HEK293 (cell line): ENCODE measurements around the gene CLSTN1.

Experiments
- CTCF ChIA-PET: fragments of 350-600 bp; formaldehyde crosslinking; extraction: SDS; loops from one replicate; lab custom pipeline; 2021; ENCODE audit warnings: antibody characterized with exemption; lab: Yijun Ruan, JAX
- POLR2A ChIA-PET: fragments of 300-600 bp; formaldehyde crosslinking; extraction: SDS; loops from one replicate; lab custom pipeline; 2020; ENCODE audit warnings: antibody characterized with exemption, inconsistent platforms; lab: Yijun Ruan, JAX
- H3K27ac ChIP-seq: fragments of 200-500 bp; sonication (Bioruptor generic); 2 replicates; pipeline ENCODE4 v1.5.1; 2014; ENCODE audit warnings: low read depth, low read length, control low read depth, inconsistent platforms; ENCODE audit errors: extremely low read depth
- H3K36me3 ChIP-seq, 2 experiments: fragments of 200-500 bp in 1 of 2; sonication (Bioruptor generic) in 1 of 2; 1 replicate in 1 of 2; 2 replicates in 1 of 2; pipeline ENCODE4 v1.5.1; 2014 to 2017; ENCODE audit warnings: inconsistent platforms in 2 of 2, low read length in 2 of 2; ENCODE audit not compliant: control insufficient read depth in 2 of 2, insufficient read depth in 1 of 2
- H3K4me1 ChIP-seq: fragments of 200-500 bp; sonication (Bioruptor generic); 2 replicates; pipeline ENCODE4 v1.5.1; 2014; ENCODE audit warnings: mild to moderate bottlenecking, low read length, inconsistent platforms; ENCODE audit not compliant: control insufficient read depth, insufficient read depth
- H3K4me3 ChIP-seq: 2 replicates; pipeline ENCODE4 v1.5.1; 2011; ENCODE audit warnings: low read depth, mild to moderate bottlenecking, control low read depth, low read length, moderate library complexity
- H3K9me3 ChIP-seq: fragments of 200-500 bp; sonication (Bioruptor generic); 2 replicates; pipeline ENCODE4 v1.5.1; 2014; ENCODE audit warnings: low read depth, low read length, inconsistent platforms; ENCODE audit not compliant: control insufficient read depth, insufficient read depth
- GLI4 ChIP-seq: fragments of 450-650 bp; formaldehyde crosslinking; IDR thresholded peaks from 2 replicates; pipeline ENCODE4 v1.5.1; 2016; ENCODE audit warnings: missing biosample characterization, missing genetic modification characterization
- IKZF3 ChIP-seq: fragments of 450-650 bp; IDR thresholded peaks from 2 replicates; pipeline ENCODE4 v1.5.0; 2018; ENCODE audit warnings: missing biosample characterization, mild to moderate bottlenecking, missing genetic modification characterization, moderate library complexity
- KLF17 ChIP-seq: fragments of 450-650 bp; formaldehyde crosslinking; IDR thresholded peaks from 2 replicates; pipeline ENCODE4 v1.5.1; 2016; ENCODE audit warnings: missing biosample characterization, missing genetic modification characterization
- MEIS1 ChIP-seq: sonication (generic); formaldehyde crosslinking; IDR thresholded peaks from 2 replicates; pipeline ENCODE4 v1.8.1; 2022; ENCODE audit warnings: missing genetic modification reagents, mild to moderate bottlenecking, borderline replicate concordance
- MZF1 ChIP-seq: fragments of 450-650 bp; formaldehyde crosslinking; IDR thresholded peaks from 2 replicates; pipeline ENCODE4 v1.5.1; 2017; ENCODE audit warnings: missing biosample characterization, missing genetic modification characterization, borderline replicate concordance
- SALL2 ChIP-seq: fragments of 450-650 bp; formaldehyde crosslinking; IDR thresholded peaks from 2 replicates; pipeline ENCODE4 v1.5.0; 2017; ENCODE audit warnings: missing biosample characterization, mild to moderate bottlenecking, missing genetic modification characterization, borderline replicate concordance
- SCRT1 ChIP-seq: fragments of 450-650 bp; formaldehyde crosslinking; IDR thresholded peaks from 2 replicates; pipeline ENCODE4 v1.5.1; 2016; ENCODE audit warnings: missing biosample characterization, missing genetic modification characterization, borderline replicate concordance
- SCRT2 ChIP-seq: fragments of 450-650 bp; formaldehyde crosslinking; IDR thresholded peaks from 2 replicates; pipeline ENCODE4 v1.5.1; 2016; ENCODE audit warnings: missing biosample characterization, missing genetic modification characterization
- SP3 ChIP-seq: fragments of 450-650 bp; formaldehyde crosslinking; IDR thresholded peaks from 2 replicates; pipeline ENCODE4 v1.5.1; 2016; ENCODE audit warnings: missing biosample characterization, missing genetic modification characterization
- SP7 ChIP-seq: fragments of 450-650 bp; formaldehyde crosslinking; IDR thresholded peaks from 2 replicates; pipeline ENCODE4 v1.5.1; 2016; ENCODE audit warnings: missing biosample characterization, missing genetic modification characterization
- TCF7L2 ChIP-seq: IDR thresholded peaks from 2 replicates; pipeline ENCODE4 v1.6.1; 2011; ENCODE audit warnings: low read depth, mild to moderate bottlenecking, inconsistent platforms, low read length, moderate library complexity, borderline replicate concordance
- WT1 ChIP-seq: fragments of 450-650 bp; formaldehyde crosslinking; IDR thresholded peaks from 2 replicates; pipeline ENCODE4 v1.5.1; 2016; ENCODE audit warnings: missing biosample characterization, missing genetic modification characterization
- ZBTB7A ChIP-seq: fragments of 450-650 bp; formaldehyde crosslinking; IDR thresholded peaks from 2 replicates; pipeline ENCODE4 v1.5.1; 2016; ENCODE audit warnings: low read depth, missing biosample characterization, missing genetic modification characterization
- ZFHX2 ChIP-seq: fragments of 450-650 bp; formaldehyde crosslinking; conservative IDR thresholded peaks from 2 replicates; pipeline ENCODE4 v1.5.1; 2016; ENCODE audit warnings: missing biosample characterization, missing genetic modification characterization
- ZFP3 ChIP-seq: fragments of 450-650 bp; formaldehyde crosslinking; IDR thresholded peaks from 2 replicates; pipeline ENCODE4 v1.5.1; 2016; ENCODE audit warnings: low read depth, missing biosample characterization, missing genetic modification characterization
- ZNF157 ChIP-seq: fragments of 450-650 bp; formaldehyde crosslinking; IDR thresholded peaks from 2 replicates; pipeline ENCODE4 v1.5.1; 2016; ENCODE audit warnings: missing biosample characterization, missing genetic modification characterization
- ZNF324 ChIP-seq: fragments of 450-650 bp; formaldehyde crosslinking; IDR thresholded peaks from 2 replicates; pipeline ENCODE4 v1.5.1; 2016; ENCODE audit warnings: missing biosample characterization, missing genetic modification characterization
- ZNF391 ChIP-seq: fragments of 450-650 bp; formaldehyde crosslinking; IDR thresholded peaks from 2 replicates; pipeline ENCODE4 v1.5.1; 2016; ENCODE audit warnings: low read depth, missing biosample characterization, missing genetic modification characterization, borderline replicate concordance
- ZNF433 ChIP-seq: fragments of 450-650 bp; formaldehyde crosslinking; IDR thresholded peaks from 2 replicates; pipeline ENCODE4 v1.5.1; 2016; ENCODE audit warnings: missing biosample characterization, missing genetic modification characterization, low read depth
- ZNF529 ChIP-seq: fragments of 450-650 bp; formaldehyde crosslinking; IDR thresholded peaks from 2 replicates; pipeline ENCODE4 v1.5.1; 2017; ENCODE audit warnings: missing genetic modification characterization, missing biosample characterization; ENCODE audit not compliant: insufficient replicate concordance
- ZNF600 ChIP-seq: fragments of 450-650 bp; formaldehyde crosslinking; IDR thresholded peaks from 2 replicates; pipeline ENCODE4 v1.5.1; 2016; ENCODE audit warnings: missing biosample characterization, missing genetic modification characterization
- ZNF626 ChIP-seq: fragments of 450-650 bp; sonication (Bioruptor Pico); formaldehyde crosslinking; IDR thresholded peaks from 2 replicates; pipeline ENCODE4 v1.5.1; 2018; ENCODE audit warnings: missing biosample characterization, missing genetic modification characterization, inconsistent platforms
- ZNF660 ChIP-seq: fragments of 450-650 bp; IDR thresholded peaks from 2 replicates; pipeline ENCODE4 v1.5.1; 2018; ENCODE audit warnings: missing biosample characterization, mild to moderate bottlenecking, missing genetic modification characterization
- ZNF747 ChIP-seq: fragments of 450-650 bp; formaldehyde crosslinking; IDR thresholded peaks from 2 replicates; pipeline ENCODE4 v1.5.1; 2016; ENCODE audit warnings: missing biosample characterization, missing genetic modification characterization
- TF ChIP-seq, protein P1 (sequence below): fragments of 450-650 bp; formaldehyde crosslinking; IDR thresholded peaks from 2 replicates; pipeline ENCODE4 v1.5.1; 2016; ENCODE audit warnings: missing biosample characterization, missing genetic modification characterization

CLSTN1 gene

GRCh38 chr1:9811239-9811966 is 12.4 kb downstream of the CLSTN1 start (continued):
- TF ChIP-seq ZFHX2 (tag by site-specific recombination): peak; percentile 51; the same call in 1 of the 2 replicates
- peak; percentile 49 for TF ChIP-seq SP7 (tag by site-specific recombination)
- TF ChIP-seq MEIS1 (CRISPR knock-in tag): no peak
- TF ChIP-seq MZF1 (tag by site-specific recombination): no peak
- no peak for TF ChIP-seq ZNF626 (tag by site-specific recombination)
- no peak for TF ChIP-seq SALL2
- no peak for TF ChIP-seq ZNF747 (tag by site-specific recombination)
- TF ChIP-seq IKZF3: no peak
- TF ChIP-seq ZNF157 (tag by site-specific recombination): no peak
- TF ChIP-seq SCRT2 (tag by site-specific recombination): peak; percentile 40
- TF ChIP-seq KLF17 (tag by site-specific recombination): peak; percentile 66; the same call in 1 of the 2 replicates
- no peak for TF ChIP-seq GLI4 (tag by site-specific recombination)
- no peak for TF ChIP-seq ZNF391
- TF ChIP-seq, protein P1, sequence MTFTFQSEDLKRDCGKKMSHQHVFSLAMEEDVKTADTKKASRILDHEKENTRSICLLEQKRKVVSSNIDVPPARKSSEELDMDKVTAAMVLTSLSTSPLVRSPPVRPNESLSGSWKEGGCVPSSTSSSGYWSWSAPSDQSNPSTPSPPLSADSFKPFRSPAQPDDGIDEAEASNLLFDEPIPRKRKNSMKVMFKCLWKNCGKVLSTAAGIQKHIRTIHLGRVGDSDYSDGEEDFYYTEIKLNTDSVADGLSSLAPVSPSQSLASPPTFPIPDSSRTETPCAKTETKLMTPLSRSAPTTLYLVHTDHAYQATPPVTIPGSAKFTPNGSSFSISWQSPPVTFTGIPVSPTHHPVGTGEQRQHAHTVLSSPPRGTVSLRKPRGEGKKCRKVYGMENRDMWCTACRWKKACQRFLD (tag by site-specific recombination): no peak
- TF ChIP-seq ZNF324 (tag by site-specific recombination): no peak
- no peak for TF ChIP-seq TCF7L2
- TF ChIP-seq WT1 (tag by site-specific recombination): peak; percentile 89
- no peak for TF ChIP-seq ZFP3 (tag by site-specific recombination)

GRCh38 chr1:9809100-9809510 is 14.7 kb downstream of the CLSTN1 start:
- no peak overlapping the region for H3K27ac ChIP-seq
- no peaks in the 10 kb centered on the region for H3K9me3 ChIP-seq
- CTCF ChIA-PET: no interaction called here
- TF ChIP-seq ZNF433 (tag by site-specific recombination) (no peak), ZNF600 (tag by site-specific recombination) (0 out of 2 replicates have a peak, but pooled peaks have one; percentile 25)
- peaks cover 17% of the 10 kb centered on the region for H3K4me1 ChIP-seq
- no peaks in the 10 kb centered on the region for H3K36me3 ChIP-seq
- POLR2A ChIA-PET: no interaction called here
- no peak overlapping the region for H3K4me3 ChIP-seq

GRCh38 chr1:9808459-9808858 is 15.3 kb downstream of the CLSTN1 start:
- TF ChIP-seq ZBTB7A (tag by site-specific recombination) (no peak), ZNF529 (tag by site-specific recombination) (no peak), SP3 (tag by site-specific recombination) (no peak), SCRT1 (tag by site-specific recombination) (no peak), ZNF660 (tag by site-specific recombination) (no peak)
- no peak overlapping the region for H3K4me3 ChIP-seq
- CTCF ChIA-PET: no interaction called here
- H3K36me3 ChIP-seq: no peaks in the 10 kb centered on the region
- H3K9me3 ChIP-seq: no peaks in the 10 kb centered on the region
- no peak overlapping the region for H3K27ac ChIP-seq
- POLR2A ChIA-PET: no interaction called here
- H3K4me1 ChIP-seq: peaks cover 22% of the 10 kb centered on the region
